ENCODE data around the gene PIK3CD.

The PIK3CD gene

DNA sequence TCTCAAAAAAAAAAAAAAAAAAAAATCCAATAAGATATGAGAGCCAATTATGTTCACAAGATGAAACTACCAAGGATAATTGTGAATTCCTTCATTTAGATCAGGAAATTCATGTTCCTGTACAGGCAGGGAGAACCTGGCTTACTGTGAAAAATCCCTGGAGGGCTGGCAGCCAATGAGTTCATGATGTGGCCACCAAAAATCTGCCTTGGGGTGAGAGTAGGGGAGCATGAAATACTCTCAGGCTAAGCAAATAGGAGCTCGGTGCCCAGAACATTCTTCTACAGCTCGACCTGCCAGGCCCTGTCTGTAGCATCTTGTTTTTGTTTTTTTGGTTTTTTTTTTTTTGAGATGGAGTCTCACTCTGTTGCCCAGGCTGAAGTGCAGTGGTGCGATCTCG is 50.1 kb downstream of the PIK3CD start:
- no peaks in the 10 kb centered on the region for H4K20me1 ChIP-seq (ENCODE audit: control insufficient read depth, insufficient read depth, low read depth, low read length)
- H3K79me2 ChIP-seq (ENCODE audit: control insufficient read depth, low read length), result peaks cover 5% of the 10 kb centered on the region; the same call in 1 of the 2 replicates
- H3K27me3 ChIP-seq (ENCODE audit: control insufficient read depth, low read length), result no peaks in the 10 kb centered on the region
- no peak overlapping the region for H3K4me3 ChIP-seq (ENCODE audit: low read length)
- TF ChIP-seq, protein P1, sequence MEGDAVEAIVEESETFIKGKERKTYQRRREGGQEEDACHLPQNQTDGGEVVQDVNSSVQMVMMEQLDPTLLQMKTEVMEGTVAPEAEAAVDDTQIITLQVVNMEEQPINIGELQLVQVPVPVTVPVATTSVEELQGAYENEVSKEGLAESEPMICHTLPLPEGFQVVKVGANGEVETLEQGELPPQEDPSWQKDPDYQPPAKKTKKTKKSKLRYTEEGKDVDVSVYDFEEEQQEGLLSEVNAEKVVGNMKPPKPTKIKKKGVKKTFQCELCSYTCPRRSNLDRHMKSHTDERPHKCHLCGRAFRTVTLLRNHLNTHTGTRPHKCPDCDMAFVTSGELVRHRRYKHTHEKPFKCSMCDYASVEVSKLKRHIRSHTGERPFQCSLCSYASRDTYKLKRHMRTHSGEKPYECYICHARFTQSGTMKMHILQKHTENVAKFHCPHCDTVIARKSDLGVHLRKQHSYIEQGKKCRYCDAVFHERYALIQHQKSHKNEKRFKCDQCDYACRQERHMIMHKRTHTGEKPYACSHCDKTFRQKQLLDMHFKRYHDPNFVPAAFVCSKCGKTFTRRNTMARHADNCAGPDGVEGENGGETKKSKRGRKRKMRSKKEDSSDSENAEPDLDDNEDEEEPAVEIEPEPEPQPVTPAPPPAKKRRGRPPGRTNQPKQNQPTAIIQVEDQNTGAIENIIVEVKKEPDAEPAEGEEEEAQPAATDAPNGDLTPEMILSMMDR (IDR thresholded peaks at IDR 0.05; ENCODE audit: low read depth, low read length, poor library complexity, severe bottlenecking), result no peak
- no peak for TF ChIP-seq EZH2phosphoT487 (IDR thresholded peaks at IDR 0.05; ENCODE audit: borderline replicate concordance, low read length)
- H3F3A ChIP-seq (ENCODE audit: control insufficient read depth, insufficient read depth), result peaks cover 2% of the 10 kb centered on the region; the same call in 1 of the 2 replicates
- no peak overlapping the region for H3K4me2 ChIP-seq (ENCODE audit: low read length)
- no peaks in the 10 kb centered on the region for H3K36me3 ChIP-seq (ENCODE audit: control insufficient read depth, low read length)
- no peak overlapping the region for H3K27ac ChIP-seq (ENCODE audit: low read depth, low read length)
- H3K4me1 ChIP-seq (ENCODE audit: control insufficient read depth, low read length), result peaks cover 26% of the 10 kb centered on the region
- no peaks in the 10 kb centered on the region for H3K9me3 ChIP-seq (ENCODE audit: control insufficient read depth, insufficient read depth, low read length)
- H3K9me2 ChIP-seq (replicated peaks; ENCODE audit: control insufficient read depth, low read length), result no peaks in the 10 kb centered on the region

DNA sequence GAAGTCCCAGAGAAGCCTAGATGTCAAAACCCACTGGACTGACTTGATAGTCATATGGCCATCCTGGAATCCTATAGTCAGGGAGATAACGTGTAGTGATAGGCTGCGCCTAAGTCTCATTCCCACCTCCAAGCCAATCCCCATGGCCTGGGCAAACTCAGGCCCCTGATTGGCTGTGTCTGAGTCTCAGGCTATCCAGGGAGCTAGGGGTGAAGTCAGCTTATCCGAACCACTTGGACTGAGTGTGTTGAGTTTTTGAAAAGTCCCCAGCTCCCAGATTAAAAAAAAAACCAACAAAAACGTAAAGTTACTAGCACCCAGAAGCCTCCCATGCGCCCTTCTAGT is 51.6 kb downstream of the PIK3CD start:
- H3K79me2 ChIP-seq (ENCODE audit: control insufficient read depth, low read length), result peaks cover 5% of the 10 kb centered on the region; the same call in 1 of the 2 replicates
- peaks cover 26% of the 10 kb centered on the region for H3K4me1 ChIP-seq (ENCODE audit: control insufficient read depth, low read length)
- no peak overlapping the region for H3K27ac ChIP-seq (ENCODE audit: low read depth, low read length)
- no peaks in the 10 kb centered on the region for H4K20me1 ChIP-seq (ENCODE audit: control insufficient read depth, insufficient read depth, low read depth, low read length)
- no peaks in the 10 kb centered on the region for H3K36me3 ChIP-seq (ENCODE audit: control insufficient read depth, low read length)
- no peaks in the 10 kb centered on the region; the same call in 1 of the 2 replicates for H3F3A ChIP-seq (ENCODE audit: control insufficient read depth, insufficient read depth)
- no peaks in the 10 kb centered on the region for H3K9me3 ChIP-seq (ENCODE audit: control insufficient read depth, insufficient read depth, low read length)
- H3K4me3 ChIP-seq (ENCODE audit: low read length), result no peak overlapping the region
- no peak for TF ChIP-seq EZH2phosphoT487 (IDR thresholded peaks at IDR 0.05; ENCODE audit: borderline replicate concordance, low read length)
- TF ChIP-seq, protein P1 (IDR thresholded peaks at IDR 0.05; ENCODE audit: low read depth, low read length, poor library complexity, severe bottlenecking), result no peak
- no peak overlapping the region for H3K4me2 ChIP-seq (ENCODE audit: low read length)
- H3K9me2 ChIP-seq (replicated peaks; ENCODE audit: control insufficient read depth, low read length), result no peaks in the 10 kb centered on the region
- no peaks in the 10 kb centered on the region for H3K27me3 ChIP-seq (ENCODE audit: control insufficient read depth, low read length)

DNA sequence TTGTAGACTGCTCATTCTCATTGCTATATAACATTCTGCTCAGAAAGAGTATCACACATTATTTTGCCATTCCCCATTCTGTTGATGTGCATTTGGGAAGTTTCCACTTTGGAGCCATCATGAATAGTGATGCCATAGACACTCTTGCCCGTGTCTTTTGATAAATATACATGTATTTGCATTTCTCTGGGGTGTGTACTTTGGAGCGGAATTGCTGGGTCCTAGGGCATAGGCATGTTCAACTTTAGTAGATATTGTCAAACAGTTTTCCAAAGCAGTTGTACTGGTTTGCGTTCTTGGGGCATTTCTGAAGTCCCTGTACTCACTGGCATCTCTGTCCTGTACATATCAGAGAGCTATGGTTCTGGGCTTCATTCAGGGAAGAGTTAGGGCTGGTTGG is 52.1 kb downstream of the PIK3CD start:
- H3K4me2 ChIP-seq (ENCODE audit: low read length), result peak overlapping the region; percentile 13; the same call in 1 of the 2 replicates
- TF ChIP-seq, protein P1 (IDR thresholded peaks at IDR 0.05; ENCODE audit: low read depth, low read length, poor library complexity, severe bottlenecking), result no peak
- TF ChIP-seq EZH2phosphoT487 (IDR thresholded peaks at IDR 0.05; ENCODE audit: borderline replicate concordance, low read length), result no peak

More for the DNA sequence above, 52.1 kb downstream of the PIK3CD start:
- peaks cover 26% of the 10 kb centered on the region for H3K4me1 ChIP-seq (ENCODE audit: control insufficient read depth, low read length)
- peaks cover 5% of the 10 kb centered on the region; the same call in 1 of the 2 replicates for H3K79me2 ChIP-seq (ENCODE audit: control insufficient read depth, low read length)
- no peaks in the 10 kb centered on the region for H3K9me3 ChIP-seq (ENCODE audit: control insufficient read depth, insufficient read depth, low read length)
- no peak overlapping the region for H3K27ac ChIP-seq (ENCODE audit: low read depth, low read length)
- H3F3A ChIP-seq (ENCODE audit: control insufficient read depth, insufficient read depth), result no peaks in the 10 kb centered on the region; the same call in 1 of the 2 replicates
- no peaks in the 10 kb centered on the region for H3K27me3 ChIP-seq (ENCODE audit: control insufficient read depth, low read length)
- no peaks in the 10 kb centered on the region for H3K9me2 ChIP-seq (replicated peaks; ENCODE audit: control insufficient read depth, low read length)
- H3K36me3 ChIP-seq (ENCODE audit: control insufficient read depth, low read length), result no peaks in the 10 kb centered on the region
- no peaks in the 10 kb centered on the region for H4K20me1 ChIP-seq (ENCODE audit: control insufficient read depth, insufficient read depth, low read depth, low read length)
- H3K4me3 ChIP-seq (ENCODE audit: low read length), result no peak overlapping the region
